Vagina (tissue), 2 donors: ENCODE data around the gene OR8B2.

Experiments used
- CTCF ChIP-seq, 3 experiments: fragments of 450-650 bp in 2 of 3; fragments of 200-600 bp in 1 of 3; sonication (generic) in 1 of 3; IDR thresholded peaks; one replicate each; pipeline ENCODE4 v1.5.1; 2017 to 2019; ENCODE audit warnings: antibody characterized with exemption in 3 of 3, mild to moderate bottlenecking in 2 of 3, moderate library complexity in 2 of 3
- POLR2A ChIP-seq, 2 donors: fragments of 450-650 bp; IDR thresholded peaks; one replicate each; pipeline ENCODE4 v1.6.1; 2017; ENCODE audit warnings: antibody characterized with exemption in 2 of 2, mild to moderate bottlenecking in 2 of 2, moderate library complexity in 2 of 2
- POLR2AphosphoS5 ChIP-seq, 2 donors: sonication (generic); formaldehyde crosslinking; IDR thresholded peaks; one replicate each; pipeline ENCODE4 v1.9.0; 2017; ENCODE audit warnings: antibody characterized with exemption in 2 of 2, mild to moderate bottlenecking in 2 of 2, low read depth in 1 of 2; ENCODE audit not compliant: insufficient read depth in 1 of 2

GRCh38 chr11:124346311-124346955, 37.9 kb downstream of the OR8B2 start:
- TF ChIP-seq CTCF (IDR thresholded peaks at IDR 0.05) (no peak), POLR2A (IDR thresholded peaks at IDR 0.05) (no peak), POLR2AphosphoS5 (IDR thresholded peaks at IDR 0.05; ENCODE audit: insufficient read depth in 1 of 2, low read depth in 1 of 2) (no peak)
